Measurements from ENCODE around the gene SCYGR1.
"Not testable (repeated sequence)": the region's sequence is repeated elsewhere in the genome, so short reads cannot be mapped to it uniquely, and the experiment has no call there.

Gene SCYGR1, protein sequence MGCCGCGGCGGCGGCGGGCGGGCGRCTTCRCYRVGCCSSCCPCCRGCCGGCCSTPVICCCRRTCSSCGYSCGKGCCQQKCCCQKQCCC

DNA sequence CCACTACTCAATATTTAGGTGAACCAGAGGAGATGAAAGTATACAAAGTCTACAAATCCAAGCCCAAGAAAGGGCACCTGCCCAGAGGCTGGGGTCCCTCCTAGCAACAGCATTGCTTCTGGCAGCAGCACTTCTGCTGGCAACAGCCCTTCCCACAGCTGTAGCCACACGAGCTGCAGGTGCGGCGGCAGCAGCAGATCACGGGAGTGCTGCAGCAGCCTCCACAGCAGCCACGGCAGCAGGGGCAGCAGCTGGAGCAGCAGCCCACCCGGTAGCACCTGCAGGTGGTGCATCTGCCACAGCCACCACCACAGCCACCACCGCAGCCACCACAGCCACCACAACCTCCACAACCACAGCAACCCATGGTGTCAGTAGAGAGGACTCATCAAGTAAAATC, at the start of gene SCYGR1:
Gene SCYGR1, minus strand, starts transcription at position 367 of the 400 bp plus-strand sequence. Its CDS starts 0 bp downstream, at position 367.
- FAIRE-seq, result not testable (repeated sequence)

DNA sequence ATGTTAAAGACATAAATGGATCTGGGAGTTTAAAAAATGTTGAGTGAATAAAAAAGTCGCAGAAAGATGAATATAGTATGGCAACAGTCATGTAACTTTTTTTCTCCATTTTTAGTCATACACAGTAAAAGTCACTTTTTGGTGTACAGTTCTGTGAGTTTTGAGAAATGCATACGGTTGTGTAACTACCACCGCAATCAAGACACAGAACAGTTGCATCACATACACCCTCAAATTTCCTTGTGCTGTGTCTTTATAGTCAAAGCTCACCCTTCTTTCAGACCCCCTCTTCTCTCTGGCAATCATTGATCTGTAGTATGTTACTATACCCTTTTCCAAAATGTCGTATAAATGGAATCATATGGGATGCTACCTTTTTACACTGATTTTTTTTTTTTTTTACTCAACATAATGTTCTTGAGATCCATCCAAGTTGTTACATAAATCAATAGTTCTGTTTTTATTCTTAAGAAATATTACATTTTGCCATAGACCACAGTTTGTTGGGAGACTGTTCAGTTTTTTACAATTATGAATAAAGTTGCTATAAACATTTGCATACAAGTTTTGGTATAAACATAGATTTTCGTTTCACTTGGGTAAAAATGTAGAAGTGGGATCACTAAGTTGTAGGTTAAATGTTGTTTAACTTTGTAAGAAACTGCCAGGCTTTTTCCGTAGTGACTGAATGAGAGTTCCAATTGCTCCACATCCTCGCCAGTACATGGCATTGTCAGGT, 48.9 kb upstream of the SCYGR1 start:
- no peak for FAIRE-seq

DNA sequence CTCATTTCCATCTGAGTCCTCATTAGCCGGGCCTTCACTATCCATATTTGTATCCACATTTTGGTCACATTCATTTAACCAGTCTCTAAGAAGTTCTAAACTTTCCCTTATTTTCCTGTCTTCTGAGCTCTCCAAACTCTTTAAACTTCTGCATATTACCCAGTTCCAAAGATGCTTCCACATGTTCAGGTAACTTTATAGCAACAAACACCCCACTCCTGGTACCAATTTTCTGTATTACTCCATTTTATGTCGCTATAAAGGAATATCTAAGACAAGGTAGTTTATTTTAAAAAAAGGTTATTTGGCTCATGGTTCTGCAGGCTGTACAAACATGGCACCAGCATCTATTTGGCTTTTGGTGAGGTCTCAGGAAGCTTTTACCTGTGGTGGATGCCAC, 45.4 kb upstream of the SCYGR1 start:
- no peak for FAIRE-seq

DNA sequence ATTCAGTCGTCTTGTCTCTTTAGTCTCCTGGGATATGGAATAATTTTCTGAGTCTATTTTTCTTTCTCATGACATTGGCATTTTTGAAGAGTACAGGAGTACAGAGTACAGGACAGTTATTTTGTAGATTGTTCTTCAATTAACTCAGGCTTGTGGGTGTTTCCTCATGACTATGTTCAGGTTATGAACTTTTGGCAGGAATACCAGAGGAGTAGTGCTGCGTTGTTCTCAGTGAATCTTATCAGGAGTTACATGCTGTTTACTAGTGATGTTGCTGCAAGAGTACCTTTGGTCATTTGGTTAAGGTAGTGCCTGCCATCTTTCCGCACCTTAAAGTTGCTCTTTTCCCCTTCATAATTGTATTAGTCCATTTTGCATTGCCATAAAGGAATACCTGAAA, 42.9 kb upstream of the SCYGR1 start:
- no peak for FAIRE-seq

DNA sequence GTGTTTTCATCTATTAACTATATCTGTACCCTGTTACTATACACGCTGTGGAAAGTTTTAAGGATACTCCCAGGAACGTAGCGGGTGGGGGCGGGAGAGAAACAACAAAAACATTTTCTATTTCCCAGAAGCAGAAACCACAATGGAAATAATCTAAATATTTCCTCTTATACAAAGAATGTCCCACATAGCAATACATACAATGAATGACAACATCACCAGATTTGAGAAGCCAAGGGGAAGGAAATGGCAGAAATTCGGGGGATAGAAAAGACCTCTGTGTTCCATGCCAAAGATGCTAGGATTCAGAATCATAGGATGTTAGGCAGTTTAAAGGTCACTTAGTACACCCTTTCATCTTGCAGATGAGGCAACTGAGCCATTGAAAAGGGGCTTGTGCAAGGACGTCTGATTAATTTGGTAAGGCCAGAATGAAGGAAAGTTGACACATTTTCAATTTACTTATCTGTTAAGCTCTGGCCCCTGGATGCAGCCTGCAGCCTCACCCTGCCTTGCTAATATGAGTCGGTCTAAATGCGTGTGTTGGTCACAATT, 41.1 kb upstream of the SCYGR1 start:
- no peak for FAIRE-seq

DNA sequence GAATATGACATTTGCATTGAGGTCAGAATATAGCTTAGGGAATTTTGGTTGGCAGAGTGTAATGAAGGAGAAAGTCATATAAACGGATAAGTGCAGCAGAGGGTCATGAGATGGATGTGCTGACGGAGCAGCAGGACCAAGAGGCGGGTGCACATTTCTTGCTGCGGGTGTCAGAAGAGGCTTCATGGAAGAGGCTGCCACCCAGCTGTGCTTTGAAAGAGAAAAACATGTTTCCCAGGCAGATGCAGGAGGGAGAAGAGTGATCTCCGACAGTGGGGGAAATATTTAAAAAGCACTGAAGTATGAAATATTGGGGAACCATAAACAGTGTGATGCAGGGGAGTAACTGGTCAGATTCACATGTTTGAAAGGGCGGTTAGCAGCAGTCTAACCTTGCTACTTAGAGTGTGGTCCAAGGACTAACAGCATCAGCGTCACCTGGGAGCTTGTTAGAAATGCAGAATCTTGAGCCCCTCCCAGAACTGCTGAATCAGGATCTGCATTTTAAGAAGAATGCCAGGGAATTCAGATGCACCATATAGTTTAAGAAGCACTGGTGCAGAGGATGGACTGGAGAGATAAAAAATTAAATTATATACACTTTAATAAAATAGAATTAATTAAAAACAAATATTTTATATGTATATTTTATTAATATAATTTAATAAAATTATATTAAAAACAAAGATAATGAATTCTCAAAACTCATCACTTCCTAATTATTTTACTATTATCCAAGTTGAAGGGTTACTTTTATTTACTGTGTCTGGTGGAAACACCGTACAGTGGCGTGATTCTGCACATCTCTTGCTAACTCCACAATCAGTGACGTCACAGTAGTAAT, 36.1 kb upstream of the SCYGR1 start:
- FAIRE-seq, result no peak

DNA sequence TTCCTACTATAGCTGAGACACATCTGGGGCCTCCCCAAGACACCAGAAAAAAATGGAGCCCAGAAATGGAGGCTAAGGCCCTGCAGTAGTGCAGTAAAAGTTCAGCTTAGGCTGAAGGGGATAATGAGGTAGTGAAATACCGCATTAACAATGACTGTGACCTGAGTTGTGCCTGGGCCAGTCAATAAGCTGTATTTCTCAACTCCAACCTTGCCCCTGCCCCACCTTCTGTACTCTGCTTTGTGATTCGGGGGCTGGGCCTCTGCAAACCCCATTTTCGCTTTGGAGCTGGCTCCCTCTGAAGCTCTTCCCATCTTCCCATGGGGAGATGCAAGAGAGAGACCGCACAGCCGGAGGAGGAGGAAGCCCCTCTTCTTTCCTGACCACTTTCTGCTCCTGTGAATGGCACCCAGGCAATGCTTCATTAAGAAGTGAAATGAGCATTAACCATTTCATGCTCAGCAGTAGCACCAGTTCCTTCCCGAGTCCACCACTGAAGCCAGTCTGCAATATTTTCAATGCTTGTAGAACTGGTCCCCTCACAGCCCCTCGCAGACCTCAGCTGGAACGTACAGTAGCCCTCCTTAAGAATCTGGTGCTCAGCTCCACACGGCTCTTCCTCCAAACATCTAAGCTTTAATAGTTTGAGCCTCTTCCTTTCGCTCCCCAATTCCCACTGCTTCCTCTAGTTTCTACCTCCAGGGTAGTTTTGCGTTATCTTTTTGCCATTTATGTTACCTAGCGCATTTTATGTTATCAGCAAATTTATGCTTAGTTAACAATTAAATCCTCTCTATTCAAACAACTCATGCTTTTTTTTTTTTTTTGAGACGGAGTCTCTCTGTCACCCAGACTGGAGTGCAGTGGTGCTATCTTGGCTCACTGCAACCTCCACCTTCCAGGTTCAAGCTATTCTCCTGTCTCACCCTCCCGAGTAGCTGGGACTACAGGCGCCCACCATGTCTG, 32.6 kb upstream of the SCYGR1 start:
- no peak for FAIRE-seq

DNA sequence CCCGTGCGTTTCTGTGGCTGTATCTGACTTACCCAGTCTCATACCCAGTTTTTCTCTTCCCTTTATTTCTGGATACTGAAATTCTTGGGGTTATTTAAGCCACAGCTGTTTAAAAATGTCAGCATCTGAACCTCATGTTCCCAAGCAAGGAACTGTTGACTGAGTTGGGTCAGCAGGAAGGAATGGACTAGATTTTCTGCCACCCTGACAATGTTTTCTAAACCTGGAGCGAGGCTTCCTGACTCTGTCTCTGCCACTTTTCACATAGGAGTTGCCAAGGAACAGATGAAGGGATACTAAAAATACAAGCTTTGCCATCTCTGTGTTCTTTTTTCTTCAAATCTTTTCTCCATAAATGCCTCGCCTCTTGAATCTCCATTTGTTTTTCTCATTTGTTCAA, 29.0 kb upstream of the SCYGR1 start:
- FAIRE-seq, result no peak

DNA sequence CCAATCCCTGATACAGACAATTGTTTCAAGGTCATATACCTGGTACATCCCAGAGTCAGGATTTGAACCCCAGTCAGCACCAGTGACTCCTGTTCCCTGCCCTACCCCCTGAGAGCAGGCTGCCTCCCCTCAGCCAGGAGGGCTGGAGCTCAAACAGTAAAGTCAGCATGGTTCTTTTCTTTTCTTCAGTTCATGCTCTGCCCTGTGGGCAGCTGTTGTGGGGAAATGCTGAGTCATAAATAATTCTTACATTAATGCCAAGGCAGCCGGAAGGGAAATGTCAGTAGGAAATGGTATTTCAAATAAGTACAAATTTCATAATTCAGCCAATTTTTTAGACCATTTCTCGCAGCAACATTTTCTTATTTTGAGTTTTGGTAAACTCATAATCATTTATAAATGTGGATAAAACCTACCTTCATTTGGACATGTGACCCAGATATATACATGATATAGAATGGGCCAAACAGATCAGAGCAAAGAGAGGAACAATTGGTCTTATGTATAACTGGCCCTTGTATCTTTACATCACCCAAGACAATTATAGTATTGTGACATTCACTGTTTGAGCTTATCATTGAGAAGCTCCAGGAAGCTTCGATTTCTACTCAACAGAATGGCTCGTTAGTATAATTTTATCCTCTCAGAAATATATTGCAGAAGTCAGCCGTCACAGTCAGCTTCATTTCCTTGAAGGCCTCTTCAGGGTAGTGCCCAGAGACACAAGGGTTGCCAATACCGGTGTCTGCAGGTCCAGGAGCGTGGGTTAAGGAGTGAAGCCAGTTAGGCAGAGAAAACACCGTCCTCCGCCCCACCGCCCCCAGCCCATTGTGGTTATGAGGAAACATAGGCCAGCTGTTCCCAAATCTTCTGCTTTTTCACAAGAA, 28.0 kb upstream of the SCYGR1 start:
- FAIRE-seq, result no peak

DNA sequence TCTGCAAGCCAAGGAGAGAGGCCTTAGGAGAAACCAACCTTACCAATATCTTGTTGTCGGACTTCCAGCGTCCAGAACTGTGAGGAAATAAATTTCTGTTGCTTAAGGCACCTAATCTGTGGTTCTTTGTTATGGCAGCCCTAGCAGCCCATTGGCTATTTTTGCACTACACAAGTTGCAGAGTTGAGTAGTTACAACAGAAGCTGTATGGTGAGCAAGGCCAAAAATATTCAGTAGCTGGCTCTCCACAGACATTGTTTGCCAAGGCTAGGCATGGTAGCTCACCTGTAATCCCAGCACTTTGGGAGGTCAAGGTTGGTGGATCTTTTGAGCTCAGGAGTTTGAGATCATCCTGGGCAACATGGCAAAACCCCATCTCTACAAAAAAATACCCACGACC, 27.1 kb upstream of the SCYGR1 start:
- FAIRE-seq, result no peak

DNA sequence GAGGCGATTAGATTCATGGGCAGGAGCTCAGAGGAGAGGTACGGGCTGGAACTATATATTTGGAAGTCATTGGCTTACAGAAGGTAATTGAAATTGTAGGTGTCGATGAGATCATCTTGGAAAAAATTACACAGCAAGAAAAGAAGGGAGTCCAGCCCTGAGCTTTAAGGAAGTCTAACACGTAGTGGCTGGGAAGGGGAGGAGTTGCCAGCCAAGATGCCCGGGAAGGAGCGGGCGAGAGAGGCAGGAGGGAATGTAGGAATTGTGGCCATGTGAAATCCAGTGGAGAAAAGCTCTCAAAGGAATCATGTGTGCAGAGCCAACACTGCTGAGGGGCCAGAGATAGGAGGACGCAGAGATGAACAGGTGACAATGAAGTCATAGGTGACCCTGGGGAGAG, 25.6 kb upstream of the SCYGR1 start:
- no peak for FAIRE-seq

DNA sequence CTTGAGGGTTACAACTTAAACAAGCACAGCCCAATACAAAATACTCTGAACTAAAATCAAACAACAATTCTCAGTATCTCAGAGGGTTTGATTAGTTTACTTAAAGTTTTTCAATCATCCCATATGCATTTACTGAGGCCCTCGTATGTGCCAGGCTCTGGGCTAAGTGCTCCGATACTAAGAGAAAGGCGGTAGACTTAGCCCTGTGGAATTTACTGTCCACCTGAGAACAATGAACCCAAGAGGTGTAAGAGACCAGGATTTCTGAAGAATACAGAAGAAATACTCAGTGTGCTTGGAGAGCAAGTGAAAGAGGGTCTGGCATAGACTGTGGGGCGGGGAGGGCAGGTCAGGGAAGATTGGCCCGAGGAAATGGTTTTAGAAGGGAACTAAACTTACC, 25.1 kb upstream of the SCYGR1 start:
- no peak for FAIRE-seq

DNA sequence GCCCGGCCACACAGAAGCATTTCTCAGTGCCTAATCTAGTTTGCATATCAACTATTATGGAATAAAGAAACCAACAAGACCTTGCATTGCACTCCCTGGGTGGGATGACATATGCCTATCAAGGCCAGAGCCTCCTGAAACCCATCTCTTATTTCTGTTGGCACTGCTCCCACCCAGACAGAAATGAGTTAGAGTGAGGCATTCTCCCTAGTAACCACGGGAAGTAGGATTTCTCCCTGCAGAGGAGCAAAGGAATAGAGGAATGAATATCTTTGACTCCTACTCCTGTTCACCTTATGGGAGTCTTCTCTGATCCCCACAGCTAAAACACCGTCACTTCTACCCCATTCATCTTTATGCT, 24.2 kb upstream of the SCYGR1 start:
- FAIRE-seq, result no peak

DNA sequence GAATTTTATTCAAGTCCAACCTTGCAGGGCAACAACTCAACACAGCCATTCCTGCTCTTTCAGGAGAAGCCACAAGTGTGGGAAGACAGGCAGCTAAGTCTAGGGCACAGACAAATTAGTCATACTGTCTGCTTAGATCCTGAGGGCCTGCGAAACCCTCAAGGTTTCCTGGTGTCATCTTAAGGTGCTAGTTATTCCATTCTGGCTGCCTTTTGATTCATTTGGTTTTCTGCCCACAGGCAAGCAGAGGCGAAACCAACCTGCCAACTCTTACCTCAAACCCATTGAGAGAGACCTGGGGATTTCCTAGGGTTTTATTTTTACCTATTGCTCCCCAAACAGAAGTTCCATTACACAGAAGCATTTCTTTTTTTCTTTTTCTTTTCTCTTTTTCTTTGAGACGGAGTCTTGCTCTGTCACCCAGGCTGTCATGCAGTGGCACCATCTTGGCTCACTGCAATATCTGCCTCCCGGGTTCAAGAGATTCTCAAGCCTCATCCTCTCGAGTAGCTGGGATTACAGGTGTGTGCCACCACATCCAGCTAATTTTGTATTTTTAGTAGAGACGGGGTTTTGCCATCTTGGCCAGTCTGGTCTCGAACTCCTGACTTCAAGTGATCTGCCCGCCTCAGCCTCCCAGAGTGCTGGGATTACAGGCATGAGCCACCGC, 23.7 kb upstream of the SCYGR1 start:
- no peak for FAIRE-seq

DNA sequence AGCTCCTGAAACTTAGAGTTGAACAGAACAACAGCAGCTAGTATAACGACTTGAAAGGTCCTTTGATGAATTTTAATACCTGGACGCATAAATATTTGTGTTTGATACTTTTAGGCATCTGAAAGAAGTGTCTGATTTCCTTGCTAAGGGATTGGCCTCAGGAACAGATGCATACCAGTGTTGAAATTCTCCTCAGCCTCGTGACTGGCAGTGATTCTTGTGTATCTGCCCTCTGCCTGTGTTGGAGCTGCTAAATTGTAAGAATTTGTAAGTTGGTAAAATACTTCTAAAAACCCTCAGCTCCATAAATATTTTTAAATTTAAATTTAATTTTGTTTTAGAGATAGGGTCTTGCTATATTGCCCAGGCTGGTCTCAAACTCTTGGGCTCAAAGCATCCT, 22.4 kb upstream of the SCYGR1 start:
- no peak for FAIRE-seq

DNA sequence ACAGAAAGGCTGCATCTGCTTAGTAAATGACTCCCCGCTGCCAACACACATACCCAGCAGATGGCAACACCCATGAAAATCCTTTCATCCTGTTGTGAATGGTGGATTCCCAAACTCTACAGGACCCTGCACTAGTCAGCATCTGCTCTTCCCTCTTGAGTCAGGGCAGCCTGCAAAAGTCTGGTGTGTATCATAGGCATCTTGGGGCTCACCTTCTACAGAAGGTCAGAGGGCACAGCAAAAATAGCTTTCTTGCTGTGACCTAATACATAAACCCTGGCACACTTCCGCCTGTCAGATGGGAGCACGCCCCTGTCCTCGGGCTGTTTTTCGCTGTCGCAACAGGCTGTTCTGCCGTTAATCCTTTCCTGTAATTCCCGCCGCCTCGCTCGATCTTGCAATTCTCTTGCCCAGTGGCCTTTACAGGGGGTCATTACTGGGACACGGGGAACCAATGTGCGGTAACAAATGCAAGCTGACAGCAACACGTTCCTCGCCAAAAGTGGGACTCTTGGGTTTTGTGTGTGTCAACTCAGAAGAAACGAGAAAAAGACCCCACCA, 19.9 kb upstream of the SCYGR1 start:
- no peak for FAIRE-seq

DNA sequence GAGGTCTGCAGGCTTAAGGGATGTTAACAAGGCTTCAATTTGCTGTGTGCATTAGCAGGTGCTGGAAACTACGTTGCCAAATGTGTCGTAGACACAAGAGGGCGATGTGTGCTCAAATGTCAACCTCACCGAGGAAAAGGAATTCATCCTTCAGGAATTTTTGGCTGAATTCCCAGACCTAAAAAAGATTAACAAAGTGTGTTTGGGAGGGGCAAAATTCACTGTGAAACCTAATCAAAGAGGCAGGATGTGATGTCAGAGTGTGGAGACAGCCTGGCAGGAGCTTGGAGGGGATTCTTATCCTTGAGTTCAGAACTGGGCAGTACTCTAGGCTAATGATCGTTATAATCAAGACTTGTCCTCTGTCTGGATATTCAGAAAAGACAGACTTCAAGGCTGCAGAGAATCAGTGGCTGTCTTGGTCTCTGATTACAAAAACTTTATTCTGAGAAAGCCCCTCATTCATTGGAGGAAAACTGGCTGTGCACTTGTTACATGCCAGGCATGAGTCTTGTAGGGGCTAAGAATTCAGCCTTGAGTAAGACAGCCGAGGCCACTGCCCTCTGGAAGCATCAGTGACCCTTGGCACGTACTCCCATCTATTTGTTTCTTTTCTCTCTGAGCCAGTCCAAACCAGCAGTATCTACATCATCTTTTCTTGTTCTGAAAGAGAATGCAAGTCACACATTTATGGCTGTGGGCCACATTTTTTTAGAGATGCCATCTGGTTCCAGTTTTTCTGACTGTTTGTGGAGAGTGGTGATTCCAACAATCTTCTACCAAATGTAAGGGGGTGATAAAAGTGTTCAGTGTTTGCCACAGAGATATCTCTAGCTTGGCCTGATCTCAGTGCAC, 18.7 kb upstream of the SCYGR1 start:
- peak; percentile 60 for FAIRE-seq

DNA sequence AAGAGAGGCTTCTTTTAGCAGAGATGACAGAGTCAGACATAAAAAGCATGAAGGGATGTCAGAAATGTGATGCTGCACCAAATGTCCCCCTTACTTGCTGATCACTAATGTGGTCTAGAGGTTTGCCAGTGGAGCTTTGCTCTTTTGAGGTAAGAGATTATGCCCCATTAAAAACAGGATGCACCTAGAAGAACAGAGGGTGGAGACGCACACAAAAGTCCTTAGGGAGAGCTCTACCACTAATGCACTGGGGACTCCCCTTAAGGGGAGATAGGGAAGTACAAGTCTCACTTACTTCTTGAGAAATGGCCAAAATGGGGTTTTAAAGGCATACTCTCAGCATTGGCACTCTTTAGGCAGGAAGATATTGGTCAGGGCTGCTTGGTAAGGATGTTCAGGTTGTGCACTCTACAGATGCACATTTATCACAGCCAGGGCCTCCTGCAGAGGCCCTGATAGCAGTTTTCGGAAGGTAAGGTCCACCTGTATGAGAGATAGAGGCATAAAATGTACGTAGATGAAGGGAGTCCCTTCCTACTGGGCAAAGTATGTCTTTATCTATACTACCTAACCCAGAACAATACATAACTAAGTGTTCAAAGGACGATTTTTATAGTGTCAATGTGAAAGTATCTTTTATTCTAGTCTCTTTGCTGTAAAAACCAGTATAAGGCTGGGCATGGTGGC, 17.0 kb upstream of the SCYGR1 start:
- no peak for FAIRE-seq

DNA sequence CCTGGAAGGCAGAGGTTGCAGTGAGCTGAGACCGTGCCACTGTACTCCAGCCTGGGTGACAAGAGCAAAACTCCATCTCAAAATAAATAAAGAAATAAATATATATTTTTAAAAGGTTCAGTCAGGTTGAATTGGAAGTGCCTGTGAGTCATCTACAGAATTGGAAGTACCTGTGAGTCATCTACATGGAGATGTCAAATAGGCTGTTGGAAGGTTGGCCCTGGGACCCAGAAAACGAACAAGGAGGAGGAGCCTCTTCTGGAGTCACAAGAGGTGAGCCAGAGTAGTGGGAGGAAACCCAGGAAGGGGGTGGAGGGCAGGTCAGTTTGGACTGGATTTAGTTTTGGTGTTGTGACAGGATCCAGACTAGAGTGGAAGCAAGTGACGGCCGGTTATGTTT, 15.2 kb upstream of the SCYGR1 start:
- no peak for FAIRE-seq

All from endometrium (tissue), 2 donors.